IgD-negative memory B cell (primary cell): ENCODE data around the gene EVC2. TPM values are rescaled to one million over a fixed set of nuclear protein-coding genes. Genes with fewer than 3 reads are reported as not detected.

Experiments
- H3K27ac Mint-ChIP-seq, 3 donors: one replicate each; pipeline ENCODE4 v1.8.0; 2020 to 2022; ENCODE audit warnings: mild to moderate bottlenecking in 3 of 3, mixed read lengths in 3 of 3, moderate library complexity in 1 of 3
- H3K27me3 Mint-ChIP-seq: one replicate; pipeline ENCODE4 v1.8.0; 2021; ENCODE audit warnings: mixed read lengths
- H3K36me3 Mint-ChIP-seq: one replicate; pipeline ENCODE4 v1.8.0; 2020; ENCODE audit warnings: mild to moderate bottlenecking, mixed read lengths
- H3K4me1 Mint-ChIP-seq, 3 donors: one replicate each; pipeline ENCODE4 v1.8.0; 2020 to 2022; ENCODE audit warnings: mixed read lengths in 3 of 3, mild to moderate bottlenecking in 1 of 3
- H3K4me3 Mint-ChIP-seq, 4 donors: one replicate each; pipeline ENCODE4 v1.8.0; 2020 to 2022; ENCODE audit warnings: mild to moderate bottlenecking in 4 of 4, mixed read lengths in 4 of 4, moderate library complexity in 3 of 4
- H3K9me3 Mint-ChIP-seq, 3 donors: one replicate each; pipeline ENCODE4 v1.8.0; 2020 to 2021; ENCODE audit warnings: mixed read lengths in 3 of 3, mild to moderate bottlenecking in 1 of 3
- polyA plus RNA-seq: library from polyadenylated mRNA; unstranded; fragments of 300-500 nt; fragmentation: Illumina TruSeq; gene quantifications from one replicate; pipeline ENCODE4 v1.2.3, GENCODE V29; 2021

The EVC2 gene
- polyA plus RNA-seq, 1 donor from 2014 or later: 0.50 TPM

DNA sequence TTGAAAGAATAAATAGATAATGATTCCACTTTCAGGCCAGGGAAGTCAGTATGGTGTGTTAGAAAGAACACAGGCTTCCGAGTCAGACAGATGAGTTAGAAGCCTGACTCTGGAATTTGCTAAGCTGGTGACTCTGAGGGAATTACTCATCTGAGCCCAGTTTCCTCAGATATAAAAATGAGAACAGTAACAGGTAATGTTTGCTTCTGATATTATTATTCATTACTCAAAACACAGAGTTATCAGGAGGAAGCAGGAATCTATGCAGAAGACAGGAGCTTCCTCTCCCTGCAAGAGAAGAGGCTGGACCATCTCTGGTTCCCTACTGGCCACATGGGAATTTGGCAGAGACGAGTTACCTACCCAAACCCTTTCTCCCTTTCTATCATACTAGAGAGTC lies 163.1 kb downstream of the EVC2 start:
- Mint-ChIP-seq H3K4me3 (no peak overlapping the region), H3K36me3 (no peaks in the 10 kb centered on the region), H3K27ac (no peak overlapping the region), H3K27me3 (peaks cover 2% of the 10 kb centered on the region), H3K4me1 (no peaks in the 10 kb centered on the region), H3K9me3 (peaks cover 0 to 15% (median 4%) of the 10 kb centered on the region in 3 donors)

DNA sequence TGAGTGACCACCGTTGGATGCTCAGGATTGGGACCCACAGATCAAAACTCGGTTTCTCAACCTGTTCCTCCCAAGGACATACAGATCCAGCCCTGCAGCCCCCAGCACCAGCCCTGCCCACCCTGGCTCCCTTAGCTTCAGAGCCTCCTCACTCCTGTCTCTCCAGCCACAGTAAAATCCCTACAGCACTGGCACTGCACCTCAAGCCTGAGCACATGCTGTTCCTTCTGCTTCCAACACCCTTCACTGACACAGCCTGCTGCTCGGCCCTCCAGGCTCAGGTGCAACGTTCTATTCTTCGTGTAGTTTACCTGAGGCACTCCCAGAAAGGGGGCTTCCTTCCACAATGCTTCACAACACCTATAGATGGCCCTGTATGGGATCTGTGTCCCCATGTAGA lies 163.6 kb downstream of the EVC2 start:
- Mint-ChIP-seq H3K4me3 (no peak overlapping the region), H3K27ac (no peak overlapping the region), H3K27me3 (peaks cover 2% of the 10 kb centered on the region), H3K9me3 (peaks cover 0 to 10% (median 4%) of the 10 kb centered on the region in 3 donors), H3K4me1 (no peaks in the 10 kb centered on the region), H3K36me3 (no peaks in the 10 kb centered on the region)

DNA sequence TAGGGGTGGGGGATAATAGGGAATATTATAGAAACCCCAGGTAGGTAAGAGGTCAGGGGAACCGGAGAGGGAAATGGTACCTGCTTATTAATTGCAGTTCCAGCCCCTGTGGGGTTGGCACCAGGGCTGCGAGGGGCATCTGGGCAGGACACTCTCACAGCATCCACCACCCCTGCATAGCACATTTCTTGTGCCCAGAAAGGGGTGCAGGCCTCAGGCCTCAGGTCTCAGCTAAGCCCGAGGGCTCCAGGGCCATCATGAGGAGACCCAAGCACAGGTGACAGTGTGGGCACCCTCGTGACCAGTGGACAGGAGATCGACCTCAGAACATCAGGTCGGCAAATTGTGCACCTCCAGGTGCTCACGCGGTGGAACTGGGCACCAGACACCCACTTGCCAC lies 164.7 kb downstream of the EVC2 start:
- H3K27ac Mint-ChIP-seq: no peak overlapping the region
- no peaks in the 10 kb centered on the region for H3K4me1 Mint-ChIP-seq
- no peak overlapping the region for H3K4me3 Mint-ChIP-seq
- H3K9me3 Mint-ChIP-seq: peaks cover 0 to 4% (median 0%) of the 10 kb centered on the region in 3 donors
- H3K27me3 Mint-ChIP-seq: peaks cover 2% of the 10 kb centered on the region
- H3K36me3 Mint-ChIP-seq: no peaks in the 10 kb centered on the region

DNA sequence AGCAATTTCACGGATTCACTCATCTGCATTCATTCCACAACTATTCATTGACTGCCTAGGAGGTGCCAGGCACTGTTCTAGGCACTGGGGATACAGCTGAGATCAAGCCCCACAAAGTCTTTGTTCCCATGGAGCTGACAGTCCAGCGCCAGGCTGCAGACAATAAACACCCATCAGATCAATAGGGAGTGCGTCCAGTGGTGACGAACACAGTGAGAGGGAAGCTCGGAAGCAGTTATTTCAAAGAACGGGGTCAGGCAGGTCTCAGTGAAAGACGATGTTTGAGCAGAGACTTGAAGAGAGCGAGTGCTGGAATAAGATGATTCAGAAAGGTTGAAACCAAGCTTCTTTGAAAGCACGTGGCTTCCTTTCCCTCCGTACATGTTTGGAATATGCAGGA lies 167.2 kb downstream of the EVC2 start:
- no peak overlapping the region for H3K4me3 Mint-ChIP-seq
- H3K9me3 Mint-ChIP-seq: peaks cover 0 to 4% (median 0%) of the 10 kb centered on the region in 3 donors
- no peaks in the 10 kb centered on the region for H3K4me1 Mint-ChIP-seq
- H3K27ac Mint-ChIP-seq: no peak overlapping the region
- peaks cover 2% of the 10 kb centered on the region for H3K27me3 Mint-ChIP-seq
- H3K36me3 Mint-ChIP-seq: no peaks in the 10 kb centered on the region

DNA sequence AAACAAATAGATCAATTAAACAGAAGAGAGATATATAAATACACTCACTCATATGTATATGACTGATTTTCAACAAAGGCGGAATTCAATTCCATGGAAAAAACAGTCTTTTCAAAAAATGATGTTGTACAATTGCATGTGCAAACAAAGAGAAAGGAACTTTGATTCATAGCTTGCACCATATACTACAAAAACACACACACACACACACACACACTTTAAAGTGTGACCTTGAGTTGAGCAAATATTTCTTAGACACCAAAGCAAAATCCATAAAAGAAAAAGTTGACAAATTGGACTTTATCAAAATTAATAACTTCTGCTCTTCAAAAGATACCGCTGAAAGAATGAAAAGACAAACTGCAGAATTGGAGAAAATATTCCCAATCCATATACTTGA lies 168.8 kb downstream of the EVC2 start:
- Mint-ChIP-seq H3K4me3 (no peak overlapping the region), H3K27me3 (peaks cover 2% of the 10 kb centered on the region), H3K9me3 (peaks cover 0 to 12% (median 4%) of the 10 kb centered on the region in 3 donors), H3K27ac (no peak overlapping the region), H3K4me1 (no peaks in the 10 kb centered on the region), H3K36me3 (no peaks in the 10 kb centered on the region)

DNA sequence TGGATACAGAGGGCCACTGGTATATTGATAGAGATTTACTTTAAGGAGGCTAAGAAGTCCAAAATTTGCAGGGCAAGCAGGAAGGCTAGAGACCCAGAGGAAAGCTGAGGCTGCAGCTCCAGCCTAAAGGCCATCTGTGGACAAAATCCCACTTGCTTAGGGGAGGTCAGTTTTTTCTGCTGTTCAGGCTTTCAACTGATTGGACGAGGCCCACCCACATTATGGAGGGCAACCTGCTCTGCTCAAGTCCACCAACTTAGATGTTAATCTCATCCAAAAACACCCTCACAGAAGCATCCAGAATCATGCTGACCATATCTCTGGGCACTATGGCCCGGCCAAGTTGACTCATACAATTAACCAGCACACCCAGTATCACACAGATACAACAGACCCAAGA lies 176.3 kb downstream of the EVC2 start:
- peaks cover 6 to 15% (median 8%) of the 10 kb centered on the region in 3 donors for H3K9me3 Mint-ChIP-seq
- H3K27me3 Mint-ChIP-seq: no peaks in the 10 kb centered on the region
- peaks cover 0 to 2% (median 0%) of the 10 kb centered on the region in 3 donors for H3K4me1 Mint-ChIP-seq
- H3K4me3 Mint-ChIP-seq: no peak overlapping the region
- no peak overlapping the region for H3K27ac Mint-ChIP-seq
- no peaks in the 10 kb centered on the region for H3K36me3 Mint-ChIP-seq

DNA sequence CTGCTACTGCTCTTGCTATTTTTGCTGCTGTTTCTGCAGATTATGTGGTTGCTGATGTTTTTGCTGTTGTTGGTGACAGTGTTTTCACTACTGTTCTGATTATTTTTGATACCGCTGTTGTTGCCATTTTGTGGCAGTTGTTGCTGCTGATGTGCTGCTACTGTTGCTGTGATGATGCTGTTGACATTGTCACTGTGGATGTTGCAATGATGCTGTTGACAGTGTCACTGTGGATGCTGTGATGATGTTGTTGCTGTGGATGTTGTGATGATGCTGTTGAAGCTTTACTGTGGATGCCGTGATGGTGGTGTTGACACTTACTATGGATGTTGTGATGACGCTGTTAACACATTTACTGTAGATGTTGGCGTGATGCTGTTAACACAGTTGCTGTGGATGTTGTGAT lies 180.3 kb downstream of the EVC2 start:
- Mint-ChIP-seq H3K4me1 (no peaks in the 10 kb centered on the region), H3K4me3 (no peak overlapping the region), H3K9me3 (peaks cover 4 to 8% (median 6%) of the 10 kb centered on the region in 3 donors), H3K27me3 (no peaks in the 10 kb centered on the region), H3K27ac (no peak overlapping the region), H3K36me3 (no peaks in the 10 kb centered on the region)

DNA sequence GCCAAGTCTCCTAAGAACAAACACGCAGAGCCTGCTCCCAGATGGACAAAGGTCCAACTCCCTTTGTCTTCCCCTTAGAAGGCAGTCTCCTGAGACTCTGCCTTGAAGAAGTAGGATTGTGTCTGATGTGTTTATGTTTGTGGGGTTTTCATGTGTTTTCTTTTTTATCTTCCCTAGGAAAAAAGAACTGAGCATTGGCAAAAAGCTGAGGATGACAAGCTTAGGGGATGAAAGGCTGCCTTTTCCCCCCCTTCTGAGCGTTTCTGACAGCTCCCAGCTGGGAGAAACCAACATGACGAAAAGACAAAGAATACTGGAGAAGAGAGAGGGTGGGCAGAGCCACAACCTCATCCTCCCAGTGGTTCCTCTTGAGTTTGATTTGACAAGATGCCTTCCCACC lies 181.1 kb downstream of the EVC2 start:
- Mint-ChIP-seq H3K4me3 (no peak overlapping the region), H3K27ac (no peak overlapping the region), H3K27me3 (no peaks in the 10 kb centered on the region), H3K9me3 (peaks cover 4 to 8% (median 6%) of the 10 kb centered on the region in 3 donors), H3K36me3 (no peaks in the 10 kb centered on the region), H3K4me1 (no peaks in the 10 kb centered on the region)

DNA sequence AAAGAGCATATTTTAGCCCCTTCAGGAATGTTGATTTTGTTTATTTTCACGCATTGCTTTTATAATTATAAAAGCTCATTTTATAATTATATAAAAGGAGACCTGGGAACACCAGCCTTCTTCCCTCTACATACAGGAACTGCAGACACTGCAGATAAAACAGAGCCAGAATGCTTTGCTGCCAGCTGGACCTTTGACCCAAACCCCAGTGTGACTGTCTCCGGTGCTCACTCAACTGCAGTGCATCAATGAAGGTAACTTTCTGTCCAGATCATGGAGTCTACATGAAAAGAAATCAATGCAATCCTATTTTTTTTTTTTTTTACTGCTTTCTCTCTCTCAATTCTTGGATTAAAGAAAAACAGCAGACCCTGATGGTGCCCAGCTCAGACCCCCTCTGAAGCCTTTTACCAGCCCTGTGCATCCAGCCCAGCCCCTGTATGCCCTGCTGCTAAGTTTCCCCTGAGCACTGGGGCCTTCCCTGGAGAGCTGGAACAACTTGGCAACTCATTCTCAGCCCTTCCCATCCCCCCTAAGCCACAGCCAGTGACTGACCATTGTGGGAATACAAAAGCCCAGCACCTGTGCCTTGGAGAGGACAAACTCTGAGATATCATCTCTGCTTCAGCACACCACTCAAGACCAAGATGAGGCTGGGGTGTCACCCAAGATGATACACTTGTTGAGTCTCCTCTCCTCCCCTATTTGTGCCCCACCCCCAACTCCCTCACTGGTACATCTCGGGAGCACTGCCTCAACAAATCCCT lies 182.1 kb downstream of the EVC2 start:
- H3K4me3 Mint-ChIP-seq: no peak overlapping the region
- no peaks in the 10 kb centered on the region for H3K36me3 Mint-ChIP-seq
- H3K27ac Mint-ChIP-seq: no peak overlapping the region
- peaks cover 6 to 8% (median 7%) of the 10 kb centered on the region in 3 donors for H3K9me3 Mint-ChIP-seq
- no peaks in the 10 kb centered on the region for H3K4me1 Mint-ChIP-seq
- no peaks in the 10 kb centered on the region for H3K27me3 Mint-ChIP-seq

DNA sequence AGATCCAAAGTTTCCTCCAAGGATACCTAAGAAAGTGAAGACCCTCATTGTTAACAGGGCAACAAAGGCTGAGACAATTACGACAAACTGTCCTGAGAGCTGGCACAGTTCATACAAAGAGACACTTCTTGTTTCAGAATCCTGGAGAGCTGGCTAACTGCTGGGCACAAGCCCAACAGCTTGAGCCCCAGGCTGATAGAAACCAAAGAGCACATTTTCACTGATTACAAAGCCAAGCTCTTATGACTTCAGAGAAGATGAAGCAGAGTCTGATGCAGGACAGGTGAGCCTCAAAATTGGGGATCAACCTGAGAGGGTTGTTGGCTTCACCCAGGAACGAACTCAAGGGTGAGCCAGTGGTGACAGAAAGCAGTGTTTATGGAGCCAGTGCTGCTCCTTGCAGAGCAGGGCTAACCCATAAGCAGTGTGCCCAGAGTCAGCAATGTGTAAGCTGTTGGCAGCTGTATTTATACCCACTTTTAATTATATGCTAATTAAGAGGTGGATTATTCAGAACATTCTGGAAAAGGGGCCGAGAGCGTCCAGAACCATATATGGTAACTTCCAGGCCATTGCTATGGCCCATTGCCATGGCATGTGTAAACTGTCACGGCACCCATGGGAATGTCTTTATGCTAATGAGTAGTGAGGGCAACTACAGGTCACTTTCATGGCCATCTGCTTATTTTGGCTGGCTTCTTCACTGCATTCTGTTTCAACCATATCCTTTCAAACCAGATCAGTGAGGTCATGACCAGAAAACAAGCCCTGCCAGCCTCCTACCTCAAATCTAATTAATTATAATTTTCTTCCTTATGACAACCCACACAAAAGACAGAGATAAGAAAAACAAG lies 183.7 kb downstream of the EVC2 start:
- Mint-ChIP-seq H3K9me3 (peaks cover 8 to 11% (median 9%) of the 10 kb centered on the region in 3 donors), H3K36me3 (no peaks in the 10 kb centered on the region), H3K27me3 (no peaks in the 10 kb centered on the region), H3K27ac (no peak overlapping the region), H3K4me1 (no peaks in the 10 kb centered on the region), H3K4me3 (no peak overlapping the region)

DNA sequence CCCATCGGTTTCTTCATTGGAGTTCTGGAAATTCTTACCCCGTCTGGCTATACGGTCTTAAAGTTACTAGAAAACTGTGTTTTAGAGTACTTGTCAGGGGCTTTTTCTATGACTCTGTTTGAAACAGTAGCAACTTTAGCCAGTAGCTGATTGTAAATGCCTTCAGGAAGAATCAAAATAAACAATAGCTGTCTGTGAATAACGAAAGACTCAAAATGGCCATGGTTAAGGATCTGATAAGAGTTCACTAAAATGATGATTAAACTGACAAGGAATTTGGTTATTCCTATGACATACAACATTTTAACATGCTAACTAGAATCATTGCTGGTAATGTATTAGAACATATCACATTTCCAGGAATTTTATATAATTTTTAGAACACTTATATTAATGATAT lies 191.0 kb downstream of the EVC2 start:
- Mint-ChIP-seq H3K4me1 (no peaks in the 10 kb centered on the region), H3K4me3 (no peak overlapping the region), H3K27ac (no peak overlapping the region), H3K36me3 (no peaks in the 10 kb centered on the region), H3K27me3 (no peaks in the 10 kb centered on the region), H3K9me3 (peaks cover 0 to 12% (median 5%) of the 10 kb centered on the region in 3 donors)

DNA sequence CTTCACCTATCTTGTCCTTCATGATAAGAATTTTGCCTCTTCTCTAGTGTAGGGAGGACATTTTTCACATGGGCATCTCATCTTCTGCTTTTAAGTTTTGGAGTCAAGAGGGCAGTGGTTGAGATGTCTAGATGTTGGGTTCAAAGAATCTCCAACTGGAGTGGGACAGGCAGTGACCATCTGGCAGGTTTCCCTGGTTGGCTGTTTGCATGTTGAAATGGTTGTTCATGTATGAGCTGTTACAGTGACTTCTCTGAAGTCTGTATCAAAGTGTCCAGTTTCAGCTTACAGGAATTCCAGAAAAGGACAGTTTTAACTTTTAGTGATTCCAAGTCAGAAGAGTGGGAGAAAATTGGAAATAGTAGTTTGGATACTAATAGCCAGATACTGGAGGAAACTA lies 192.7 kb downstream of the EVC2 start:
- Mint-ChIP-seq H3K4me1 (no peaks in the 10 kb centered on the region), H3K27me3 (no peaks in the 10 kb centered on the region), H3K4me3 (no peak overlapping the region), H3K9me3 (peaks cover 0 to 7% (median 3%) of the 10 kb centered on the region in 3 donors), H3K36me3 (no peaks in the 10 kb centered on the region), H3K27ac (no peak overlapping the region)

Other genes with a start within 250 kb of the EVC2 start
- 0.05 TPM for gene EVC, start 2.6 kb upstream of the EVC2 start, polyA plus RNA-seq
- gene CRMP1, start 184.5 kb upstream of the EVC2 start, polyA plus RNA-seq: not detected